Left lung (tissue), 10 donors: ENCODE measurements around the gene HOXA2. TPM values are rescaled to one million over a fixed set of nuclear protein-coding genes. Genes with fewer than 3 reads are reported as not detected.

Experiments used
- ATAC-seq: fragments of 200-7000 bp; cut with Tn5 transposase; one replicate; pipeline ENCODE4 v1.9.1; 2020; ENCODE audit warnings: moderate library complexity
- DNase-seq, 4 donors: peaks; one replicate each; pipeline ENCODE4 v3.0.0-alpha.2; 2013 to 2020
- H3K27ac ChIP-seq, 2 donors: fragments of 200-600 bp; sonication (generic) in 1 of 2; one replicate each; pipeline versions ENCODE4 v1.5.0 to v1.8.0; 2020 to 2021
- H3K27me3 ChIP-seq, 2 donors: fragments of 200-600 bp; sonication (generic) in 1 of 2; one replicate each; pipeline versions ENCODE4 v1.5.0 to v1.8.0; 2020 to 2021
- H3K36me3 ChIP-seq, 2 donors: fragments of 200-600 bp; sonication (generic) in 1 of 2; one replicate each; pipeline versions ENCODE4 v1.5.0 to v1.8.0; 2020 to 2021
- H3K4me1 ChIP-seq, 2 donors: fragments of 200-600 bp; one replicate each; pipeline ENCODE4 v1.8.0; 2021
- H3K4me3 ChIP-seq, 2 donors: fragments of 200-600 bp; sonication (generic) in 1 of 2; one replicate each; pipeline versions ENCODE4 v1.5.0 to v1.8.0; 2020 to 2021; ENCODE audit warnings: mild to moderate bottlenecking in 1 of 2
- H3K9me3 ChIP-seq, 2 donors: fragments of 200-600 bp; sonication (generic) in 1 of 2; one replicate each; pipeline versions ENCODE4 v1.5.0 to v1.8.0; 2020 to 2021
- intact Hi-C, 2 donors: fragments of 100-400 bp; cut with DNase I; formaldehyde crosslinking; loops; one replicate each; pipeline versions ENCODE4 v1.11.2 to v1.14.2; 2022
- polyA plus RNA-seq, 6 donors: library from polyadenylated mRNA; unstranded; fragments of 120-200 nt; gene quantifications; one replicate each; pipeline ENCODE4 v1.2.1, GENCODE V29; 2013; ENCODE audit not compliant: insufficient read length in 6 of 6
- total RNA-seq, 2 donors: library from RNA; stranded (reverse); fragmentation: NEBNext Ultra II Directional; extraction: Animal tissue kit (Norgen Biotek cat#: 25700); gene quantifications; one replicate each; pipeline ENCODE4 v1.2.1, GENCODE V29; 2021
- TF ChIP-seq, protein P1 (sequence below), 2 donors: fragments of 200-600 bp; sonication (generic) in 1 of 2; IDR thresholded peaks; one replicate each; pipeline versions ENCODE4 v1.5.0 to v1.8.0; 2021; ENCODE audit warnings: antibody characterized with exemption in 2 of 2
- donor health status: DM: no; HTN: yes; CAD: no.
- donor health status: DM: no; HTN: no; CAD: no.

The HOXA2 gene
- total and polyA plus RNA-seq, 8 donors, result 0.61 to 19.6 (median 17.6) TPM

DNA sequence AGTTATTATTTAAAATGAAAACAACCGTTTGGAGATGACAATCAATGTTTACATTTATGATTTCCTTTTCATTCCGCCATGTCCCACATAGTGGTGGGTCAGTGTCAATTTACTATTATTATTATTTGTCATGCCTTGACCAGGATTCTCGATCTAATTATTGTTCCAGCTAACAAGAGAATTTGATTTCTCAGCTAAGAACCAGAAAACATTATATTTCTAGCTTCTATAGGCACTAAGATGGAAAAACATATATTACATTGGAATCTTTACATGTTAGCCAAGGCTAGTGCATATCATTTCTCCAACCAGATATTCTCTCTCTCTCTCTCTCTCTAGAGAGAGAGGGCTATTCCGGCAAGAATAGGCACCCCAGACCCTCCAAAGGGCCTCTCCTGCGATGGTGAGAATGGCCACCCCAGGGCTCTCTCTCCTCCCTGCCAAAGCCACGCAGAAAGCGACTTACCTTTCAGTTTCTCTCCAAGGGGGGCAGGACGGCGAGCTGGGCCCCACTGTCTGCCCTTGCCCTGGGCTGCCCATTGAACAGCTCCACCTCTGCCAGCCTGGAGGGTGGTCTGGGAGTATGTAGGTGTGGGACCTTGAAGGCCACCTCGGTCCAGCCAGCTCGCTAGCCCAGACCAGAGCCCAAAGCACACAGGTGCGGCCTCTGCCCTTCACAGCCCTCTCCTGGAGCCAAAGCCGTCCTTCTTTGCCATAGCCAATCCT lies 47.5 kb upstream of the HOXA2 start:
- H3K4me1 ChIP-seq, result peaks cover 0 to 50% of the 10 kb centered on the region in 2 donors
- peak overlapping the region; percentile 75 to 87 for H3K27ac ChIP-seq
- TF ChIP-seq, protein P1, sequence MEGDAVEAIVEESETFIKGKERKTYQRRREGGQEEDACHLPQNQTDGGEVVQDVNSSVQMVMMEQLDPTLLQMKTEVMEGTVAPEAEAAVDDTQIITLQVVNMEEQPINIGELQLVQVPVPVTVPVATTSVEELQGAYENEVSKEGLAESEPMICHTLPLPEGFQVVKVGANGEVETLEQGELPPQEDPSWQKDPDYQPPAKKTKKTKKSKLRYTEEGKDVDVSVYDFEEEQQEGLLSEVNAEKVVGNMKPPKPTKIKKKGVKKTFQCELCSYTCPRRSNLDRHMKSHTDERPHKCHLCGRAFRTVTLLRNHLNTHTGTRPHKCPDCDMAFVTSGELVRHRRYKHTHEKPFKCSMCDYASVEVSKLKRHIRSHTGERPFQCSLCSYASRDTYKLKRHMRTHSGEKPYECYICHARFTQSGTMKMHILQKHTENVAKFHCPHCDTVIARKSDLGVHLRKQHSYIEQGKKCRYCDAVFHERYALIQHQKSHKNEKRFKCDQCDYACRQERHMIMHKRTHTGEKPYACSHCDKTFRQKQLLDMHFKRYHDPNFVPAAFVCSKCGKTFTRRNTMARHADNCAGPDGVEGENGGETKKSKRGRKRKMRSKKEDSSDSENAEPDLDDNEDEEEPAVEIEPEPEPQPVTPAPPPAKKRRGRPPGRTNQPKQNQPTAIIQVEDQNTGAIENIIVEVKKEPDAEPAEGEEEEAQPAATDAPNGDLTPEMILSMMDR (IDR thresholded peaks at IDR 0.05), result no peak
- ATAC-seq (no peak), DNase-seq (no peak)
- H3K27me3 ChIP-seq, result peaks cover 71 to 100% of the 10 kb centered on the region in 2 donors
- intact Hi-C loops, result no loop called here
- peak overlapping the region; percentile 41 to 46 for H3K4me3 ChIP-seq
- no peaks in the 10 kb centered on the region for H3K36me3 ChIP-seq
- H3K9me3 ChIP-seq, result no peaks in the 10 kb centered on the region

DNA sequence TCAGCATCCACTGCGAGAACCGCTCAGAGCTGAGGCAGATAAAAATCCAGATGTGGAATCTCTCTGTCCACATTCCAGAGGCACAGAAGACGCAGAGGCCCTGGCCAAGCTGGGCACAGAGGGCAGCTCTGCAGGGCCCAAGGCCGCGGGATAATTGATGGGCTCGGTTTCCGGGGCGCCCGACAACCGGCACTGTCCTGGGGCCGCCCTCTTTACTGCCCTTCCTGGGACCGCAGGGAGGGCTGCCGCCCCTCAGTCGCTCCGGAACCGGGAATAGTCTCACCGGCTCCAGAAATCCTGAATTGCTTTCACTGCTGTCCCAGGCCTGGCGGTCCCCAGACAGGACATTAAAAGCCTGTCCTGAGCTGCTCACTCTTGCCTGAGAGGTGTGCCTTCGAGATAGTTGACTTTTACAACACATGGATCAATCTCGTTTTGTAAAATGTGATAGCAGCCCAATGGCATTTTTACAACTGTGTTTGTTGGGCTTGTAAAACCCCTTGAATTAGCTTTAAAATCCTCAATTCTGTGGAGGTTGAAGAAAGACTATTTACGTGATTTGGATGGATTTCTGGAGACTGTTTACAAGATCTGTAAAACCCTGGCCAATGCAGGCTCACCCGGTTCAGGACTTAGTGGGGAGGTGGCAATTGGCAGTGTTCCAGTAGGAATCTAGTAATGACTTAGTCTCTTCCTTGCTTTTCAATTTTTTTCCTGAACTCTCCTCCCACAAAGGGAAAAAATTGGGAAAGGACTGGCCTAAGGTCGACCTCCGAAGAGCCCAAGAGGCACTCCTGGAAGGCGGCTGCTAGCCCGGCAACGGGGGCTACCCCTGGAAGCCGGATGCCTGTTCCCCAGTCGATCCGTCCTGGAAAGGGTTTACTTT lies 46.5 kb upstream of the HOXA2 start:
- no peak for ATAC-seq

DNA sequence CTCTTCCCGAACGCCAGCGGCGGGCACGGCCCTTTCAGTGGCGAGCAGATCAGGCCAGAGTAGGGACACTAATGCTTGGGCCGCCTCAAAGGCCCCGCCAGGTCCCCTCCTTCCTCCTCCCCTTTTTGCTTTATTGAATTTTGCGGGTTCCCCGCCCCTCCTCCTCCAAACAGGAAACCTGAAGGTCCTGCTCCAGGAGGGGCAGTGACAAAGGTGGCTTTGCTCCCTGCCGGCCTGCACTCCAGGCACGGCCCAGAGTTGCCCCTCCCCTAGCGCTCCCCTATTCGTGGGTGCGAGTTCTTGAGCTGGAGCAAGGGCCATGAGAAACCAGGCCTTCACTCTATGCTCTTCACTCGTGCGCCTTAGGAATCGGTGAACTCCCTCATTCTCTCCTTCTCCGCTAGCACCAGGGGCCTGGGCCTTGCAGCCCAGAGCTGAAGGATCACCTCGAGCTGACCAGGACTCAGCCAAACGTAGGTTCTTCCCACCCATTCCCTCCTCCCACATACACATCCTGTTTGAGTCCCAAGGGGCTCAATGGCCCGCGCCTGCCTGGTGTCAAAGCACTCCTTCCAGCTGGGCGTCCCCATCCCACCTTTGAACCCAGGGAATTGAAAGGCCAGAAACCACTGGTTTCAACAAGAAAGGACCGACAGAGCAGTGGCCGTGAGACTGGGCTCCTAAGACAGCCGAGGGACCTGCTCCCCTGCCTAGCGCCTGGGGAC lies 45.7 kb upstream of the HOXA2 start:
- no peak for ATAC-seq

More for the DNA sequence above, 46.5 kb upstream of the HOXA2 start:
- Histone ChIP-seq H3K36me3 (no peaks in the 10 kb centered on the region), H3K27me3 (peaks cover 71 to 100% of the 10 kb centered on the region in 2 donors), H3K27ac (peak overlapping the region; percentile 75 to 87), H3K9me3 (no peaks in the 10 kb centered on the region), H3K4me3 (peak overlapping the region; percentile 41 to 46), H3K4me1 (peaks cover 0 to 50% of the 10 kb centered on the region in 2 donors)
- intact Hi-C loops, result no loop called here
- TF ChIP-seq, protein P1 (IDR thresholded peaks at IDR 0.05), result no peak
- DNase-seq, result peak in 2 of 4 donors; percentile 44 to 71

DNA sequence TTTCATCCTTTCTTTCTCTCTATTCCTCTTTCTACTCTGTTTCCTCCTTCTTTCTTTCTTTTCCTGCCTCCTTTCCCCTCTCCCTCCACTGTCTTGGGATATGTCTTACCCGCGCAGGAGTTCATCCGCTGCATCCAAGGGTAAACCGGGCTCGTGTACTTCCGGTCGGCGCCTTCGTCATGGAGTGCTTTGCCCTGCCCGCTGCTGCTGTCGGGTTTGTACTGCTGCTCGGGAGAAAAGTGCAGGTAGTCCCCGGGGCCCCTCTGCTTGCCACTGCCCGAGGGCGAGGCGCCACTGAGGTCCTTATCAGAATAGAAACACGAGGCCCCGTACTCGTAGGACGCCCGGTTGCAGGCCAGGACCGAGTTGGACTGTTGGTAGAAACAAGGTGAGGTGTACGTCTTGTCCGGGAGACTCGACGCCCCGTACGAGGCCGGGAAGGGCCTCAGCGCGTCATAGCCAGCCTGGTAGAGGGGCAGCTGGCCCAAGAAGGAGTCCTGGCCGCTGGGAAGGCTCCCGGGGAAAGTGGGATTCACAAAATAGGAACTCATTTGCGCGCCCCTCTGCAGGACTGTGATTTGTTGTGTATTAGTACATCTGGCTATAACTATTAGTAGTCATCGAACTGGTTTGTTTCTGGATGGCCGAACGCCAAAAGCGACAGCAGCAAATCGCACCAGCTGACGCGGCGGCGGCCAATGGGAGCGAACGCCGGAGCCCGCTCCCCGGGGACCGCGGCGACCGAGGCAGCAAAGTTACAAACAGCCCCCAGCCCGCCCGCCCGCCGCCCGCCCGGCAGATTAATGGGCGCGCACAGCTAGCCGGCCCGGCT lies 44.9 kb upstream of the HOXA2 start, which contains the start of gene HOXA6:
TSS of gene HOXA6 (minus strand) at position 576 of the 832 bp plus-strand sequence. CDS start at position 551, 25 bp downstream.
- peak in 3 of 4 donors; percentile 46 to 82 (median 81) for DNase-seq
- Histone ChIP-seq H3K27me3 (peaks cover 55 to 100% of the 10 kb centered on the region in 2 donors), H3K36me3 (no peaks in the 10 kb centered on the region), H3K9me3 (no peaks in the 10 kb centered on the region), H3K27ac (peak within 1 kb of the TSS; percentile 75 to 87), H3K4me1 (peaks cover 0 to 50% of the 10 kb centered on the region in 2 donors), H3K4me3 (peak within 1 kb of the TSS; percentile 19 to 41)
- TF ChIP-seq, protein P1 (IDR thresholded peaks at IDR 0.05), result no peak
- no peak for ATAC-seq
- intact Hi-C loops, result no loop called here

More for the DNA sequence above, 45.7 kb upstream of the HOXA2 start:
- H3K36me3 ChIP-seq, result no peaks in the 10 kb centered on the region
- peak in 2 of 4 donors; percentile 50 to 63 for DNase-seq
- TF ChIP-seq, protein P1 (IDR thresholded peaks at IDR 0.05), result no peak
- H3K27ac ChIP-seq, result peak overlapping the region; percentile 75 to 87
- peaks cover 0 to 50% of the 10 kb centered on the region in 2 donors for H3K4me1 ChIP-seq
- H3K27me3 ChIP-seq, result peaks cover 63 to 100% of the 10 kb centered on the region in 2 donors
- H3K4me3 ChIP-seq, result peak overlapping the region; percentile 19 to 41
- H3K9me3 ChIP-seq, result no peaks in the 10 kb centered on the region
- intact Hi-C loops, result no loop called here
